Bronchial epithelial cell (primary cell): ENCODE data around the gene SERPINB4. TPM values are rescaled to one million over a fixed set of nuclear protein-coding genes. Genes with fewer than 3 reads are reported as not detected.
"Not testable (repeated sequence)": the region's sequence is repeated elsewhere in the genome, so short reads cannot be mapped to it uniquely, and the experiment has no call there.

Experiments used
- DNase-seq: peaks from one replicate; pipeline ENCODE4 v3.0.0-alpha.2; 2010; ENCODE audit warnings: low read depth
- FAIRE-seq: peaks from 2 replicates; lab custom pipeline; 2011; peaks lifted over from hg19 to GRCh38; lab: Jason Lieb, UNC
- H3K27me3 ChIP-seq: 2 replicates; pipeline ENCODE4 v1.5.1; 2011; ENCODE audit warnings: low read length; ENCODE audit not compliant: control insufficient read depth, insufficient read depth
- H3K36me3 ChIP-seq: 2 replicates; pipeline ENCODE4 v1.5.1; 2011; ENCODE audit warnings: low read length; ENCODE audit not compliant: control insufficient read depth, insufficient read depth
- H3K4me3 ChIP-seq: 2 replicates; pipeline ENCODE4 v1.5.1; 2011; ENCODE audit warnings: mild to moderate bottlenecking, low read depth, low read length, control low read depth
- total RNA-seq: library from RNA; depleted of rRNA; stranded (reverse); fragments of >200 nt; gene quantifications from 2 replicates; pipeline ENCODE4 v1.2.1, GENCODE V29; 2014
- TF ChIP-seq, protein P1 (sequence below): IDR thresholded peaks from 2 replicates; pipeline ENCODE4 v1.5.1; 2011; ENCODE audit warnings: mild to moderate bottlenecking, moderate library complexity, low read length, control low read depth, inconsistent platforms; ENCODE audit not compliant: insufficient read depth, severe bottlenecking

Gene SERPINB4
- total RNA-seq, 1 donor from 2014 or later = 0.26 TPM

DNA sequence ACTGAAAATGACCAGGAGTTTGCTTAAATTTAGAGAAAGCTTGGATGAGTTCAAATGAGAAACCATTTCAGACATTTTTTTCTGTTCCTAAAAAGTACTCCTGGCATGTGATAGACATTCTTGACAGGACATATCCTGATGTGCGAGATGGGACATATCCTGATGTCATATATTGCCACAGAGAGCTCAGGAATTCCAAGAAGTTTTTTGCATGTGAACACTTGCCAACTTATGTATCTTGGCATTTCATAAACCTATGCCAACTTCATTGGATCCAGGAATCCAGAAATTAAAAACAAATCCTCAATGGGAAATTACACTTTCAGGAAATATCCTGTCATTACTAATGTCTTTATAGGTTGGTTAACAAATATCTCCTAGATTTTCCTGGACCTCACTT, 20.5 kb upstream of the SERPINB4 start:
- Histone ChIP-seq H3K36me3 (no peaks in the 10 kb centered on the region), H3K27me3 (no peaks in the 10 kb centered on the region), H3K4me3 (no peak overlapping the region)
- TF ChIP-seq, protein P1, sequence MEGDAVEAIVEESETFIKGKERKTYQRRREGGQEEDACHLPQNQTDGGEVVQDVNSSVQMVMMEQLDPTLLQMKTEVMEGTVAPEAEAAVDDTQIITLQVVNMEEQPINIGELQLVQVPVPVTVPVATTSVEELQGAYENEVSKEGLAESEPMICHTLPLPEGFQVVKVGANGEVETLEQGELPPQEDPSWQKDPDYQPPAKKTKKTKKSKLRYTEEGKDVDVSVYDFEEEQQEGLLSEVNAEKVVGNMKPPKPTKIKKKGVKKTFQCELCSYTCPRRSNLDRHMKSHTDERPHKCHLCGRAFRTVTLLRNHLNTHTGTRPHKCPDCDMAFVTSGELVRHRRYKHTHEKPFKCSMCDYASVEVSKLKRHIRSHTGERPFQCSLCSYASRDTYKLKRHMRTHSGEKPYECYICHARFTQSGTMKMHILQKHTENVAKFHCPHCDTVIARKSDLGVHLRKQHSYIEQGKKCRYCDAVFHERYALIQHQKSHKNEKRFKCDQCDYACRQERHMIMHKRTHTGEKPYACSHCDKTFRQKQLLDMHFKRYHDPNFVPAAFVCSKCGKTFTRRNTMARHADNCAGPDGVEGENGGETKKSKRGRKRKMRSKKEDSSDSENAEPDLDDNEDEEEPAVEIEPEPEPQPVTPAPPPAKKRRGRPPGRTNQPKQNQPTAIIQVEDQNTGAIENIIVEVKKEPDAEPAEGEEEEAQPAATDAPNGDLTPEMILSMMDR = no peak
- DNase-seq (peak; percentile 87), FAIRE-seq (no peak)

DNA sequence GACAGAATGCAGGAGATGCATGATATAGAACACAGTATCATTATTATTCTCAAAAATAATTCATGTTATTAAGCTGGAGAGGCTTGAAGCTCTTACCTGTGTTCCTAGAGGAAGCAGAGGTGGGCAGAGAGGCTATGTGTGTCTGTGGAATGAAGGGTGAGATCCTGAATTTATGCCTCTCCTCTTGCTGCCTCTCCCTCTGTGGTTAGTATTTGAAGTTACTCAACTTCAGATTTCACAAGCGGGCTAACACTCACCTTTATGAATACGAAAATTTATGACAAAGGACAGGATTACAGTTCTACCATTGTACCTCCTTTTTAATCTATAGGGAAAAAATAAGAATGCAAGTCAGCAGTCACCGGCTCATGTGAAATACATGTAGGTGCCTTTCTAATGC, 17.7 kb upstream of the SERPINB4 start, which contains the start of gene SERPINB3:
Gene SERPINB3 (minus strand): TSS at position 144 of the 400 bp plus-strand sequence. CDS start 677 bp downstream, outside the sequence.
- not testable (repeated sequence) for H3K4me3 ChIP-seq, FAIRE-seq, H3K27me3 ChIP-seq, H3K36me3 ChIP-seq
- peak; percentile 76 for DNase-seq

DNA sequence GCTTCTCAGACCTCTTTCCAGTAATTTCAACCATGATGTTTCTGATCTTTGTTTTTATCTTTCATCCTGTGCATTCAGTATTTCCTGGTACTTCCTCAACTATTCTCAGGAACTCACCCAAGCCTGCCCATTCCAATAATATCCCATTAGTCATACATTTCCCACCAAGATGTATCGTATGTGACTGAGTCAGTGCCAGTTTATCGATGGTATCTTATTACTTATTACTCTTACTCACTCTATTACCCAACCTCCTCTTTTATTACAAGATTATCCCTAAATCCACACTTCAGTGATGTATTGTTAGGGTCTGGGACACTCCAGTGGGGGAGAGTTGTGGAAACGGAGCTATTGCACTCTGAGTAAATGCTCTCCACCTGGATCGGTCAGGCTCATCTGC, 14.9 kb upstream of the SERPINB4 start:
- H3K27me3 ChIP-seq, H3K36me3 ChIP-seq, FAIRE-seq, H3K4me3 ChIP-seq: not testable (repeated sequence)
- DNase-seq = peak; percentile 75

DNA sequence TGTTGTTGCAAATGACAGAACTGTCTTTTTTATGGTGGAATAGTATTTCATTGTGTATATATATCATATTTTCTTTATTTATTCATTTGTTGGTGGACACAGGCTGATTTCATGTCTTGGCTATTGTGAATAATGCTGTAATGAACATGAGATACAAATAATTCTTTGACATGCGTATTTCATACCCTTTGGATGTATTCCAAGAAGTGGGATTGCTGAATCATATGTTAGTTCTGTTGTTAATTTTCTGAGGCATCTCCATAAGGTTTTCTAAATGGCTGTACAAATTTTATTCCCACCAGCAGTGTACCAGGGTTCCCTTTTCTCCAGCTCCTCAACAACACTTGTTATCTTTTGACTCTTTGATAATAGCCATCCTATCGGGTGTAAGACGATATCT, 6.2 kb upstream of the SERPINB4 start:
- FAIRE-seq, H3K27me3 ChIP-seq, H3K36me3 ChIP-seq, H3K4me3 ChIP-seq: not testable (repeated sequence)
- peak; percentile 77 for DNase-seq

DNA sequence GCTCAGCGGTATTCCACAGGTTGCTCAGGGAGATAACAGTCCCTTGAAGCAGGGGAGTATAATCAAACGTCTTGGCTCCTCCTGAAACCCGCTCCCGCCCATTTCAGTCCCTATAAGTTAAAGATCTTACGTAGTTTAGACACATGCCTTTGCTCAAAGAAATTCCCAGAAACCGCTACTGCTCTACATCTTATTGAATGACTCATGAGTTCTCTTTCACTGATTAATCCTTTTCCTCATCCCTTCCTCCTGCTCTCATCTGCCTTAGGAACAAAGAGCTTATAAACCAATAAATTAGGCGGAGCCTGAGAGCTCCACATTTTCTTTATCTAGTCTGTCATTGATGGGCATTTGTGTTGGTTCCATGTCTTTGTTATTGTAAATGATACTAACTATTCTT, 4.2 kb upstream of the SERPINB4 start:
- DNase-seq (peak; percentile 58), FAIRE-seq (no peak)
- TF ChIP-seq, protein P1 = no peak
- no peaks in the 10 kb centered on the region for H3K27me3 ChIP-seq
- no peak overlapping the region for H3K4me3 ChIP-seq
- no peaks in the 10 kb centered on the region for H3K36me3 ChIP-seq

DNA sequence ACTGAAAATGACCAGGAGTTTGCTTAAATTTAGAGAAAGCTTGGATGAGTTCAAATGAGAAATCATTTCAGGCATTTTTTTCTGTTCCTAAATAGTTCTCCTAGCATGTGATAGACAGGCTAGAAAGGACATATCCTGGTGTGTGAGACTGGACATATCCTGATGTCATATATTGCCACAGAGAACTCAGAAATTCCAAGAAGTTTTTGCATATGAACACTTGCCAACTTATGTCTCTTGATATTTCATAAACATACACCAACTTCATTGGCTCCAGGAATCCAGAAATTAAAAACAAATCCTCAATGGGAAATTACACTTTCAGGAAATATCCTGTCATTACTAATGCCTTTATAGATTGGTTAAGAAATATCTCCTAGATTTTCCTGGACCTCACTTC, 2.9 kb upstream of the SERPINB4 start:
- no peaks in the 10 kb centered on the region for H3K36me3 ChIP-seq
- FAIRE-seq (no peak), DNase-seq (peak; percentile 37)
- TF ChIP-seq, protein P1 = no peak
- H3K4me3 ChIP-seq = no peak overlapping the region
- no peaks in the 10 kb centered on the region for H3K27me3 ChIP-seq

DNA sequence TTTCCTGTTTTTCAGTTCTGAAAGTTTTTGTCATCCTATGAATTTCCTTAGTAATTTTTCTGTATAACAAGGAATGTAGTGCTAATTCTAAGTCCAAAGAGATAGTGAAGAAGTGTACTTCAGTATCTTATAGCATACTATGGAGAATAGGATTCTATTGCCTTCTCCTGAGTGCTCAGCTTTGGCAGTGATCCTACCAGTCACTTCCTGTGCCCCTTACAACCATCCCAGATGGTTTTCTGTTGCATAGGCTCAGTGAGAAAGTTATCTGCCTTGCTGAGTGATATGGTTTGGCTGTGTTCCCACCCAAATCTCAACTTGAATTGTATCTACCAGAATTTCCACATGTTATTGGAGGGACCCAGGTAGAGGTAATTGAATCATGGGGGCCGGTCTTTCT, 638 bp upstream of the SERPINB4 start:
- FAIRE-seq, H3K4me3 ChIP-seq, DNase-seq, H3K36me3 ChIP-seq, H3K27me3 ChIP-seq: not testable (repeated sequence)

DNA sequence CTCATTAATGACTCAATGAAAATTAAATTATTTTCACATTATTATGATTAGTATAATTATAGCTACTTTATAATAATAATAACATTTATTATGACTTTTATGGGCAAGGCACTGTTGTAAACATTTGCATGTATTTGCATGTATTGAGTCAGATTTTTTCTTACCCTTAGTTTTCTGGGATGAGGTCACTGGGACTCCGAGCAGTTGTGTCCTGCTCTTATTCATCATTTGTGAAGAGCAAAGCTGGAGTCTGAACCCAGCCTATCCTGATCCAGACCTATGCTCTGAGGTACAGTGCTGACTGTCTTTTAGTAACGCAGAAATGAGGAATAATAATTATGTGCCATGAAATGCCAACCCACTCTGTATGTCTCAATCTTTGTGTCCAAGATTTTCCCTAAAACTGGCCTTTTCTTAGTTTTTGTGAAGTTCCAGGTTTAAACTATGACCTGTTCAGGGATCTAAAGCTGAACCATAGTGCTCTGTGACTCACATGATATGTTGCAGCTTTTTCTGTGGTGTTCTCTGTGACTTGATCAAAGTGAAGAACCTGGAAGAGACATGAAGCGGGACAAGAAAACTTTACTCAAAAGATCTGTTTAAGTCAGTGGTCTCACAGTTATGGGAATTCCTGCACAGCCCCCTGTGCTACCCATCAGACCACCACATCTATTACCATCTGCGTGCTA, 1.2 kb downstream of the SERPINB4 start:
- DNase-seq (peak; percentile 43), FAIRE-seq (peak; percentile 99)
- not testable (repeated sequence) for H3K36me3 ChIP-seq, H3K4me3 ChIP-seq, H3K27me3 ChIP-seq

DNA sequence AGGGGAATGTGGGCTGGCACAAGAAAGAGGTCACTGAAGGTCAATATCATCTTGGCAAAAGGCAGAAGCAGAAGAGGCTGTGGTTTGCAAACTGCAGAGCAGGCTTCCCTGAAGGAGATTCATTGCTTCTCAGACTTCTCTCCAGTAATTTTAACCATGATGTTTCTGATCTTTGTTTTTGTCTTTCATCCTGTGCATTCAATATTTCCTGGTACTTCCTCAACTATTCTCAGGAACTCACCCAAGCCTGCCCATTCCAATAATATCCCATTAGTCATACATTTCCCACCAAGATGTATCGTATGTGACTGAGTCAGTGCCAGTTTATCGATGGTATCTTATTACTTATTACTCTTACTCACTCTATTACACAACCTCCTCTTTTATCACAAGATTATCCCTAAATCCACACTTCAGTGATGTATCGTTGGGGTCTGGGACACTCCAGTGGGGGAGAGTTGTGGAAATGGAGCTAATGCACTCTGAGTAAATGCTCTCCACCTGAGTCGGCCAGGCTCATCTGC, 2.8 kb downstream of the SERPINB4 start:
- DNase-seq (peak; percentile 79), FAIRE-seq (peak; percentile 7)
- H3K36me3 ChIP-seq, H3K4me3 ChIP-seq, H3K27me3 ChIP-seq: not testable (repeated sequence)
